Stimulated activated CD8-positive, alpha-beta memory T cell treated with anti-CD3 and anti-CD28 coated beads, Interleukin-7, amount 100 ng/mL, for 1 hour (primary cell): ENCODE measurements around the gene ITPK1.

Source experiments
- DNase-seq, 2 donors: peaks; one replicate each; pipeline ENCODE4 v3.0.0-alpha.2; 2020; ENCODE audit warnings: low read depth in 2 of 2

Gene ITPK1

GRCh38 chr14:93010522-93011140, 105.1 kb downstream of the ITPK1 start:
- no peak for DNase-seq

- no peak for DNase-seq
Measured at GRCh38 chr14:93010130-93010499, 105.6 kb downstream of the ITPK1 start.

GRCh38 chr14:93009471-93010129, 106.1 kb downstream of the ITPK1 start:
- no peak for DNase-seq

- no peak for DNase-seq
Measured at GRCh38 chr14:93008381-93008780, 107.3 kb downstream of the ITPK1 start.

- no peak for DNase-seq
Measured at GRCh38 chr14:93007225-93007997, 108.3 kb downstream of the ITPK1 start.

- DNase-seq: no peak
Measured at GRCh38 chr14:93006567-93007051, 109.1 kb downstream of the ITPK1 start.

GRCh38 chr14:93005838-93006237, 109.9 kb downstream of the ITPK1 start:
- DNase-seq: no peak

GRCh38 chr14:93005135-93005813, 110.5 kb downstream of the ITPK1 start:
- DNase-seq: no peak

- no peak for DNase-seq
Measured at GRCh38 chr14:93004699-93005082, 111.0 kb downstream of the ITPK1 start.

- DNase-seq: no peak
Measured at GRCh38 chr14:93003945-93004698, 111.6 kb downstream of the ITPK1 start.

- DNase-seq: no peak
Measured at GRCh38 chr14:93002851-93003298, 112.8 kb downstream of the ITPK1 start.

GRCh38 chr14:93002049-93002448, 113.7 kb downstream of the ITPK1 start:
- DNase-seq: no peak

GRCh38 chr14:92998946-92999345, 116.8 kb downstream of the ITPK1 start:
- DNase-seq: no peak

GRCh38 chr14:92997343-92998061, 118.2 kb downstream of the ITPK1 start:
- DNase-seq: no peak

- DNase-seq: no peak
Measured at GRCh38 chr14:92995620-92996019, 120.1 kb downstream of the ITPK1 start.

- DNase-seq: no peak
Measured at GRCh38 chr14:92994942-92995341, 120.8 kb downstream of the ITPK1 start.

- no peak for DNase-seq
Measured at GRCh38 chr14:92994131-92994676, 121.5 kb downstream of the ITPK1 start.

- DNase-seq: no peak
Measured at GRCh38 chr14:92993302-92993701, 122.4 kb downstream of the ITPK1 start.

GRCh38 chr14:92991536-92991935, 124.2 kb downstream of the ITPK1 start:
- no peak for DNase-seq
